Vagina (tissue), 2 donors: ENCODE measurements around the gene GUCY1A2. TPM values are rescaled to one million over a fixed set of nuclear protein-coding genes. Genes with fewer than 3 reads are reported as not detected.
A peak's percentile ranks its signal among the peaks of the same experiment; 100 is the strongest.

ENCODE experiments used
- DNase-seq, 2 donors: peaks; one replicate each; pipeline ENCODE4 v3.0.0-alpha.2; 2017; ENCODE audit errors: extremely low spot score in 2 of 2
- H3K27ac ChIP-seq: fragments of 200-600 bp; sonication (generic); one replicate; pipeline ENCODE4 v1.5.1; 2019
- H3K27me3 ChIP-seq: fragments of 200-600 bp; sonication (generic); one replicate; pipeline ENCODE4 v1.5.1; 2019
- H3K36me3 ChIP-seq, 2 donors: fragments of 200-600 bp; sonication (generic); one replicate each; pipeline ENCODE4 v1.5.1; 2017 to 2019
- H3K4me1 ChIP-seq: fragments of 200-600 bp; sonication (generic); one replicate; pipeline ENCODE4 v1.5.1; 2019
- H3K4me3 ChIP-seq, 2 donors: fragments of 200-600 bp; sonication (generic); 1 replicate in 1 of 2; 2 replicates in 1 of 2; pipeline ENCODE4 v1.5.1; 2016 to 2019
- H3K9me3 ChIP-seq: fragments of 200-600 bp; sonication (generic); one replicate; pipeline ENCODE4 v1.5.1; 2019
- CTCF ChIP-seq, 3 experiments: fragments of 450-650 bp in 2 of 3; fragments of 200-600 bp in 1 of 3; sonication (generic) in 1 of 3; IDR thresholded peaks; one replicate each; pipeline ENCODE4 v1.5.1; 2017 to 2019; ENCODE audit warnings: antibody characterized with exemption in 3 of 3, mild to moderate bottlenecking in 2 of 3, moderate library complexity in 2 of 3
- POLR2A ChIP-seq, 2 donors: fragments of 450-650 bp; IDR thresholded peaks; one replicate each; pipeline ENCODE4 v1.6.1; 2017; ENCODE audit warnings: antibody characterized with exemption in 2 of 2, mild to moderate bottlenecking in 2 of 2, moderate library complexity in 2 of 2
- POLR2AphosphoS5 ChIP-seq, 2 donors: sonication (generic); formaldehyde crosslinking; IDR thresholded peaks; one replicate each; pipeline ENCODE4 v1.9.0; 2017; ENCODE audit warnings: antibody characterized with exemption in 2 of 2, mild to moderate bottlenecking in 2 of 2, low read depth in 1 of 2; ENCODE audit not compliant: insufficient read depth in 1 of 2
- intact Hi-C: fragments of 100-400 bp; cut with DNase I; formaldehyde crosslinking; loops from one replicate; pipeline ENCODE4 v1.15.1; 2023
- total RNA-seq: library from RNA; depleted of rRNA; stranded (reverse); fragments of >200 nt; gene quantifications from one replicate; pipeline ENCODE4 v1.2.3, GENCODE V29; 2016

The GUCY1A2 gene
- total RNA-seq, 1 donor from 2014 or later: 7.4 TPM

- Histone ChIP-seq H3K27ac (no peak overlapping the region), H3K4me1 (peaks cover 6% of the 10 kb centered on the region), H3K27me3 (no peaks in the 10 kb centered on the region), H3K4me3 (no peak overlapping the region), H3K9me3 (no peaks in the 10 kb centered on the region), H3K36me3 (no peaks in the 10 kb centered on the region)
- intact Hi-C loops: no loop called here
- no peak for DNase-seq
- no peak for TF ChIP-seq POLR2AphosphoS5 (IDR thresholded peaks at IDR 0.05; ENCODE audit: insufficient read depth in 1 of 2, low read depth in 1 of 2)
- TF ChIP-seq CTCF (IDR thresholded peaks at IDR 0.05): no peak
- TF ChIP-seq POLR2A (IDR thresholded peaks at IDR 0.05): no peak
These were observed 2.3 kb upstream of the GUCY1A2 start for GRCh38 chr11:107020594-107020993.

- no peaks in the 10 kb centered on the region for H3K27me3 ChIP-seq
- H3K4me1 ChIP-seq: peaks cover 12% of the 10 kb centered on the region
- H3K4me3 ChIP-seq: peak overlapping the region; percentile 49 to 82
- peak in 1 of 2 donors; percentile 88 for DNase-seq
- H3K36me3 ChIP-seq: no peaks in the 10 kb centered on the region
- H3K9me3 ChIP-seq: no peaks in the 10 kb centered on the region
- TF ChIP-seq POLR2AphosphoS5 (IDR thresholded peaks at IDR 0.05; ENCODE audit: insufficient read depth in 1 of 2, low read depth in 1 of 2) (peak in 1 of 2 donors; percentile 43), POLR2A (IDR thresholded peaks at IDR 0.05) (no peak)
- intact Hi-C loops: loop anchor here (10.0 kb wide), 1 partner anchor 294 kb away; no protein-coding TSS in a partner anchor
- peak overlapping the region; percentile 77 for H3K27ac ChIP-seq
These were observed 722 bp upstream of the GUCY1A2 start for GRCh38 chr11:107018902-107019493.

- DNase-seq: no peak
- intact Hi-C loops: loop anchor here (10.0 kb wide), 1 partner anchor 293 kb away; no protein-coding TSS in a partner anchor
- Histone ChIP-seq H3K4me3 (peak overlapping the region; percentile 49 to 82), H3K27me3 (no peaks in the 10 kb centered on the region), H3K9me3 (no peaks in the 10 kb centered on the region), H3K27ac (peak overlapping the region; percentile 72), H3K36me3 (no peaks in the 10 kb centered on the region), H3K4me1 (peaks cover 15% of the 10 kb centered on the region)
- TF ChIP-seq POLR2AphosphoS5 (IDR thresholded peaks at IDR 0.05; ENCODE audit: insufficient read depth in 1 of 2, low read depth in 1 of 2): peak in 1 of 2 donors; percentile 54
- peak in 2 of 3 experiments; percentile 30 to 36 for TF ChIP-seq CTCF (IDR thresholded peaks at IDR 0.05)
- TF ChIP-seq POLR2A (IDR thresholded peaks at IDR 0.05): no peak
These were observed 650 bp downstream of the GUCY1A2 start for GRCh38 chr11:107017433-107018218.

GRCh38 chr11:107017104-107017432 lies 1.2 kb downstream of the GUCY1A2 start:
- Histone ChIP-seq H3K4me1 (peaks cover 20% of the 10 kb centered on the region), H3K4me3 (peak overlapping the region; percentile 49 to 82), H3K27ac (peak overlapping the region; percentile 72), H3K9me3 (no peaks in the 10 kb centered on the region), H3K27me3 (no peaks in the 10 kb centered on the region), H3K36me3 (no peaks in the 10 kb centered on the region)
- TF ChIP-seq POLR2A (IDR thresholded peaks at IDR 0.05) (no peak), POLR2AphosphoS5 (IDR thresholded peaks at IDR 0.05; ENCODE audit: insufficient read depth in 1 of 2, low read depth in 1 of 2) (no peak)
- no peak for DNase-seq
- intact Hi-C loops: loop anchor here (10.0 kb wide), 1 partner anchor 292 kb away; no protein-coding TSS in a partner anchor

GRCh38 chr11:107014871-107015270 lies 3.4 kb downstream of the GUCY1A2 start:
- Histone ChIP-seq H3K4me1 (peaks cover 20% of the 10 kb centered on the region), H3K27ac (no peak overlapping the region), H3K9me3 (no peaks in the 10 kb centered on the region), H3K4me3 (no peak overlapping the region), H3K27me3 (no peaks in the 10 kb centered on the region), H3K36me3 (no peaks in the 10 kb centered on the region)
- DNase-seq: no peak
- intact Hi-C loops: loop anchor here (10.0 kb wide), 1 partner anchor 290 kb away; no protein-coding TSS in a partner anchor
- no peak for TF ChIP-seq CTCF (IDR thresholded peaks at IDR 0.05)
- TF ChIP-seq POLR2AphosphoS5 (IDR thresholded peaks at IDR 0.05; ENCODE audit: insufficient read depth in 1 of 2, low read depth in 1 of 2): no peak
- no peak for TF ChIP-seq POLR2A (IDR thresholded peaks at IDR 0.05)
